SK-N-SH treated with all-trans-retinoic acid at 6 μM for 48 hours (cell line): ENCODE data around the gene TMBIM4.

Experiments used
- CSRNP3 ChIP-seq: fragments of 250-450 bp; sonication (Bioruptor Pico); IDR thresholded peaks from 2 replicates; pipeline ENCODE4 v1.5.1; 2021; ENCODE audit warnings: mild to moderate bottlenecking, moderate library complexity
- ESRRG ChIP-seq: fragments of 250-450 bp; sonication (Bioruptor Pico); IDR thresholded peaks from 2 replicates; pipeline ENCODE4 v1.6.1; 2021; ENCODE audit warnings: mild to moderate bottlenecking
- POU6F1 ChIP-seq: fragments of 250-450 bp; sonication (Bioruptor Pico); IDR thresholded peaks from 2 replicates; pipeline ENCODE4 v1.8.0; 2021; ENCODE audit warnings: low read depth, mild to moderate bottlenecking, moderate library complexity, borderline replicate concordance
- RARB ChIP-seq: fragments of 250-450 bp; sonication (Bioruptor Pico); IDR thresholded peaks from 2 replicates; pipeline ENCODE4 v1.8.0; 2021; ENCODE audit warnings: mild to moderate bottlenecking, moderate library complexity
- SNAI2 ChIP-seq: fragments of 250-450 bp; sonication (Bioruptor Pico); IDR thresholded peaks from 2 replicates; pipeline ENCODE4 v1.5.0; 2020; ENCODE audit warnings: mild to moderate bottlenecking, moderate library complexity
- TCF4 ChIP-seq: fragments of 250-450 bp; sonication (Bioruptor Pico); IDR thresholded peaks from 2 replicates; pipeline ENCODE4 v1.8.0; 2021; ENCODE audit warnings: mild to moderate bottlenecking, moderate library complexity, borderline replicate concordance
- TSHZ2 ChIP-seq: fragments of 250-450 bp; sonication (Bioruptor Pico); IDR thresholded peaks from 2 replicates; pipeline ENCODE4 v1.5.0; 2020; ENCODE audit warnings: mild to moderate bottlenecking, moderate library complexity
- ZFP3 ChIP-seq: fragments of 250-450 bp; sonication (Bioruptor Pico); IDR thresholded peaks from 2 replicates; pipeline ENCODE4 v1.5.0; 2020; ENCODE audit warnings: mild to moderate bottlenecking, moderate library complexity
- TF ChIP-seq, protein P1 (sequence below): fragments of 250-450 bp; sonication (Bioruptor Pico); IDR thresholded peaks from 2 replicates; pipeline ENCODE4 v1.8.0; 2020; ENCODE audit warnings: mild to moderate bottlenecking, moderate library complexity, borderline replicate concordance

DNA sequence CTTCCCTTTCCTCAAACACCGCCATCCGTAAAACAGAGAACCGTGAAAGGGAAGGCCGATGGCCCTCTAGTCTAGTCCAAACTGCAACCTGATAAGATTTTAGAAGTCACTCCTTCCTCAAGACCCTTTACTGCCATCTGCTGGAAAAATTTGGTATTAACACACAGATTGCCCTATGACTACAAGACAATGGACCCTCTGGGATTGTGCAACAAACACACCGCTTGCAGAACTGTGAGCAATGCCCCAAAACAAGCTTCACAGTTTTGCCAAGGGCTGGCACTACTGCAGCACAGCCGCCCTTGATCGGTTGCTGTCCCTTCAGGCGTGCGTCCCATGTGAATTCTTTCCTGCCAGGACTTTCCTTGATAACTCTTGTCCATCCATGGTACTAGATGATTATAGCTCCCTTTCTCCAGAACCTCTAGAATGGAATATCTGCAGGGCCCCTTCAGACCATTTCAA lies 62.3 kb downstream of the TMBIM4 start:
- TF ChIP-seq TCF4 (CRISPR knock-in tag) (no peak), ESRRG (no peak), SNAI2 (CRISPR knock-in tag) (no peak), RARB (no peak), CSRNP3 (CRISPR knock-in tag) (no peak), POU6F1 (CRISPR knock-in tag) (no peak), ZFP3 (no peak), TSHZ2 (CRISPR knock-in tag) (no peak)
- TF ChIP-seq, protein P1, sequence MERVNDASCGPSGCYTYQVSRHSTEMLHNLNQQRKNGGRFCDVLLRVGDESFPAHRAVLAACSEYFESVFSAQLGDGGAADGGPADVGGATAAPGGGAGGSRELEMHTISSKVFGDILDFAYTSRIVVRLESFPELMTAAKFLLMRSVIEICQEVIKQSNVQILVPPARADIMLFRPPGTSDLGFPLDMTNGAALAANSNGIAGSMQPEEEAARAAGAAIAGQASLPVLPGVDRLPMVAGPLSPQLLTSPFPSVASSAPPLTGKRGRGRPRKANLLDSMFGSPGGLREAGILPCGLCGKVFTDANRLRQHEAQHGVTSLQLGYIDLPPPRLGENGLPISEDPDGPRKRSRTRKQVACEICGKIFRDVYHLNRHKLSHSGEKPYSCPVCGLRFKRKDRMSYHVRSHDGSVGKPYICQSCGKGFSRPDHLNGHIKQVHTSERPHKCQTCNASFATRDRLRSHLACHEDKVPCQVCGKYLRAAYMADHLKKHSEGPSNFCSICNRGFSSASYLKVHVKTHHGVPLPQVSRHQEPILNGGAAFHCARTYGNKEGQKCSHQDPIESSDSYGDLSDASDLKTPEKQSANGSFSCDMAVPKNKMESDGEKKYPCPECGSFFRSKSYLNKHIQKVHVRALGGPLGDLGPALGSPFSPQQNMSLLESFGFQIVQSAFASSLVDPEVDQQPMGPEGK = no peak
